ENCODE measurements around the gene PARG.
A peak's percentile ranks its signal among the peaks of the same experiment; 100 is the strongest.

The PARG gene

GRCh38 chr10:49833168-49833567, 108.7 kb downstream of the PARG start:
- Histone ChIP-seq H3K18ac (ENCODE audit: low read depth in 1 of 2, low read length in 2 of 2) (no peak overlapping the region), H3K36me3 (ENCODE audit: control insufficient read depth in 1 of 2, insufficient read depth in 2 of 2, low read depth in 1 of 2, low read length in 2 of 2) (peaks cover 5 to 31% of the 10 kb centered on the region in 2 experiments), H3K27me3 (ENCODE audit: control insufficient read depth in 1 of 2, insufficient read depth in 1 of 2, low read length in 2 of 2) (no peaks in the 10 kb centered on the region), H2BK12ac (ENCODE audit: low read length in 2 of 2) (no peak overlapping the region), H4K91ac (ENCODE audit: low read length) (no peak overlapping the region), H3K79me1 (replicated peaks; ENCODE audit: low read length, poor library complexity, severe bottlenecking) (peaks cover 9% of the 10 kb centered on the region), H3K27ac (ENCODE audit: low read length, poor library complexity, severe bottlenecking) (no peak overlapping the region), H3K9ac (ENCODE audit: low read length) (no peak overlapping the region), H3K4me1 (ENCODE audit: control insufficient read depth, insufficient read depth, low read depth, low read length) (peaks cover 8% of the 10 kb centered on the region), H3K4ac (ENCODE audit: low read depth in 1 of 2, low read length in 2 of 2) (no peak overlapping the region), H2BK120ac (ENCODE audit: low read depth, low read length) (no peak overlapping the region), H4K8ac (ENCODE audit: low read length) (no peak overlapping the region), H3K4me3 (ENCODE audit: insufficient read depth in 1 of 2, low read depth in 1 of 2, low read length in 2 of 2) (no peak overlapping the region), H3K14ac (ENCODE audit: low read length in 2 of 2) (no peak overlapping the region), H3K23ac (ENCODE audit: low read length in 2 of 2) (no peak overlapping the region), H3K4me2 (ENCODE audit: low read length, poor library complexity, severe bottlenecking) (no peak overlapping the region), H2AFZ (ENCODE audit: low read depth, low read length) (no peak overlapping the region), H2AK5ac (ENCODE audit: low read length, severe bottlenecking) (no peak overlapping the region), H2BK15ac (ENCODE audit: low read depth, poor library complexity, severe bottlenecking) (no peak overlapping the region), H3K9me3 (ENCODE audit: control insufficient read depth, low read length) (no peaks in the 10 kb centered on the region), H2BK5ac (ENCODE audit: low read depth, low read length, poor library complexity, severe bottlenecking) (no peak overlapping the region)
- DNase-seq, result no peak

- Histone ChIP-seq H2BK120ac (ENCODE audit: low read depth, low read length) (no peak overlapping the region), H2AFZ (ENCODE audit: low read depth, low read length) (no peak overlapping the region), H3K18ac (ENCODE audit: low read depth in 1 of 2, low read length in 2 of 2) (no peak overlapping the region), H3K4me3 (ENCODE audit: insufficient read depth in 1 of 2, low read depth in 1 of 2, low read length in 2 of 2) (no peak overlapping the region), H3K14ac (ENCODE audit: low read length in 2 of 2) (no peak overlapping the region), H3K4me2 (ENCODE audit: low read length, poor library complexity, severe bottlenecking) (no peak overlapping the region), H4K91ac (ENCODE audit: low read length) (no peak overlapping the region), H3K4me1 (ENCODE audit: control insufficient read depth, insufficient read depth, low read depth, low read length) (peaks cover 6% of the 10 kb centered on the region), H3K27ac (ENCODE audit: low read length, poor library complexity, severe bottlenecking) (peak overlapping the region; percentile 91), H4K8ac (ENCODE audit: low read length) (no peak overlapping the region), H2AK5ac (ENCODE audit: low read length, severe bottlenecking) (peak overlapping the region; percentile 40), H3K79me1 (replicated peaks; ENCODE audit: low read length, poor library complexity, severe bottlenecking) (peaks cover 11% of the 10 kb centered on the region), H3K4ac (ENCODE audit: low read depth in 1 of 2, low read length in 2 of 2) (no peak overlapping the region), H2BK12ac (ENCODE audit: low read length in 2 of 2) (no peak overlapping the region), H2BK15ac (ENCODE audit: low read depth, poor library complexity, severe bottlenecking) (no peak overlapping the region), H3K36me3 (ENCODE audit: control insufficient read depth in 1 of 2, insufficient read depth in 2 of 2, low read depth in 1 of 2, low read length in 2 of 2) (peaks cover 5 to 40% of the 10 kb centered on the region in 2 experiments), H3K27me3 (ENCODE audit: control insufficient read depth in 1 of 2, insufficient read depth in 1 of 2, low read length in 2 of 2) (no peaks in the 10 kb centered on the region), H3K23ac (ENCODE audit: low read length in 2 of 2) (no peak overlapping the region), H3K9me3 (ENCODE audit: control insufficient read depth, low read length) (no peaks in the 10 kb centered on the region), H2BK5ac (ENCODE audit: low read depth, low read length, poor library complexity, severe bottlenecking) (no peak overlapping the region), H3K9ac (ENCODE audit: low read length) (no peak overlapping the region)
- WGBS, result 50% methylated on average over 8 of the region's 8 CpGs
- DNase-seq, result peak; percentile 42
Observed at GRCh38 chr10:49831352-49832035, 110.3 kb downstream of the PARG start.

GRCh38 chr10:49830846-49831245, 111.0 kb downstream of the PARG start:
- no peak overlapping the region for H3K9ac ChIP-seq (ENCODE audit: low read length)
- no peak overlapping the region for H4K91ac ChIP-seq (ENCODE audit: low read length)
- no peaks in the 10 kb centered on the region for H3K9me3 ChIP-seq (ENCODE audit: control insufficient read depth, low read length)
- no peak overlapping the region for H3K4me3 ChIP-seq (ENCODE audit: insufficient read depth in 1 of 2, low read depth in 1 of 2, low read length in 2 of 2)
- H2BK15ac ChIP-seq (ENCODE audit: low read depth, poor library complexity, severe bottlenecking), result no peak overlapping the region
- H2AFZ ChIP-seq (ENCODE audit: low read depth, low read length), result no peak overlapping the region
- H3K23ac ChIP-seq (ENCODE audit: low read length in 2 of 2), result no peak overlapping the region
- no peak overlapping the region for H3K4ac ChIP-seq (ENCODE audit: low read depth in 1 of 2, low read length in 2 of 2)
- no peak overlapping the region for H4K8ac ChIP-seq (ENCODE audit: low read length)
- H2BK12ac ChIP-seq (ENCODE audit: low read length in 2 of 2), result no peak overlapping the region
- peaks cover 11% of the 10 kb centered on the region for H3K79me1 ChIP-seq (replicated peaks; ENCODE audit: low read length, poor library complexity, severe bottlenecking)
- no peak for DNase-seq
- no peak overlapping the region for H2BK120ac ChIP-seq (ENCODE audit: low read depth, low read length)
- peaks cover 6% of the 10 kb centered on the region for H3K4me1 ChIP-seq (ENCODE audit: control insufficient read depth, insufficient read depth, low read depth, low read length)
- H2BK5ac ChIP-seq (ENCODE audit: low read depth, low read length, poor library complexity, severe bottlenecking), result no peak overlapping the region
- H3K14ac ChIP-seq (ENCODE audit: low read length in 2 of 2), result no peak overlapping the region
- H3K27ac ChIP-seq (ENCODE audit: low read length, poor library complexity, severe bottlenecking), result peak overlapping the region; percentile 91
- H3K18ac ChIP-seq (ENCODE audit: low read depth in 1 of 2, low read length in 2 of 2), result no peak overlapping the region
- H3K36me3 ChIP-seq (ENCODE audit: control insufficient read depth in 1 of 2, insufficient read depth in 2 of 2, low read depth in 1 of 2, low read length in 2 of 2), result peaks cover 5 to 45% of the 10 kb centered on the region in 2 experiments
- H3K4me2 ChIP-seq (ENCODE audit: low read length, poor library complexity, severe bottlenecking), result no peak overlapping the region
- H3K27me3 ChIP-seq (ENCODE audit: control insufficient read depth in 1 of 2, insufficient read depth in 1 of 2, low read length in 2 of 2), result no peaks in the 10 kb centered on the region
- no peak overlapping the region for H2AK5ac ChIP-seq (ENCODE audit: low read length, severe bottlenecking)

GRCh38 chr10:49830016-49830415, 111.8 kb downstream of the PARG start:
- no peak overlapping the region for H3K4me2 ChIP-seq (ENCODE audit: low read length, poor library complexity, severe bottlenecking)
- H4K91ac ChIP-seq (ENCODE audit: low read length), result no peak overlapping the region
- H2AFZ ChIP-seq (ENCODE audit: low read depth, low read length), result no peak overlapping the region
- no peak overlapping the region for H2BK12ac ChIP-seq (ENCODE audit: low read length in 2 of 2)
- H3K79me1 ChIP-seq (replicated peaks; ENCODE audit: low read length, poor library complexity, severe bottlenecking), result peaks cover 9% of the 10 kb centered on the region
- WGBS, result 100% methylated on average over 2 of the region's 3 CpGs
- no peak overlapping the region for H3K4ac ChIP-seq (ENCODE audit: low read depth in 1 of 2, low read length in 2 of 2)
- no peak overlapping the region for H2BK120ac ChIP-seq (ENCODE audit: low read depth, low read length)
- no peaks in the 10 kb centered on the region for H3K27me3 ChIP-seq (ENCODE audit: control insufficient read depth in 1 of 2, insufficient read depth in 1 of 2, low read length in 2 of 2)
- no peak overlapping the region for H3K23ac ChIP-seq (ENCODE audit: low read length in 2 of 2)
- peaks cover 6% of the 10 kb centered on the region for H3K4me1 ChIP-seq (ENCODE audit: control insufficient read depth, insufficient read depth, low read depth, low read length)
- H3K27ac ChIP-seq (ENCODE audit: low read length, poor library complexity, severe bottlenecking), result peak overlapping the region; percentile 73
- peaks cover 5 to 43% of the 10 kb centered on the region in 2 experiments for H3K36me3 ChIP-seq (ENCODE audit: control insufficient read depth in 1 of 2, insufficient read depth in 2 of 2, low read depth in 1 of 2, low read length in 2 of 2)
- H3K18ac ChIP-seq (ENCODE audit: low read depth in 1 of 2, low read length in 2 of 2), result no peak overlapping the region
- no peak overlapping the region for H2AK5ac ChIP-seq (ENCODE audit: low read length, severe bottlenecking)
- no peak overlapping the region for H2BK15ac ChIP-seq (ENCODE audit: low read depth, poor library complexity, severe bottlenecking)
- no peaks in the 10 kb centered on the region for H3K9me3 ChIP-seq (ENCODE audit: control insufficient read depth, low read length)
- no peak overlapping the region for H3K9ac ChIP-seq (ENCODE audit: low read length)
- no peak overlapping the region for H3K4me3 ChIP-seq (ENCODE audit: insufficient read depth in 1 of 2, low read depth in 1 of 2, low read length in 2 of 2)
- H2BK5ac ChIP-seq (ENCODE audit: low read depth, low read length, poor library complexity, severe bottlenecking), result no peak overlapping the region
- DNase-seq, result no peak
- H4K8ac ChIP-seq (ENCODE audit: low read length), result no peak overlapping the region
- no peak overlapping the region for H3K14ac ChIP-seq (ENCODE audit: low read length in 2 of 2)

All from mesenchymal stem cell (in vitro differentiated cells and primary cell).